Stimulated activated naive CD8-positive, alpha-beta T cell treated with anti-CD3 and anti-CD28 coated beads, Interleukin-15, Interleukin-2, amounts not matched to agents 100 ng/mL and 50 ng/mL, for 24 hours (primary cell): Measurements from ENCODE around the gene MUS81.
"Not testable (repeated sequence)": the region's sequence is repeated elsewhere in the genome, so short reads cannot be mapped to it uniquely, and the experiment has no call there.

Experiments used
- H3K27ac Mint-ChIP-seq: one replicate; pipeline ENCODE4 v1.8.0; 2021; ENCODE audit warnings: mild to moderate bottlenecking, mixed read lengths
- H3K27me3 Mint-ChIP-seq: one replicate; pipeline ENCODE4 v1.8.0; 2021; ENCODE audit warnings: mixed read lengths
- H3K36me3 Mint-ChIP-seq: one replicate; pipeline ENCODE4 v1.8.0; 2021; ENCODE audit warnings: low read depth, mixed read lengths
- H3K4me1 Mint-ChIP-seq: one replicate; pipeline ENCODE4 v1.8.0; 2021; ENCODE audit warnings: low read depth, mixed read lengths
- H3K4me3 Mint-ChIP-seq: one replicate; pipeline ENCODE4 v1.8.0; 2021; ENCODE audit warnings: mild to moderate bottlenecking, mixed read lengths
- H3K9me3 Mint-ChIP-seq: one replicate; pipeline ENCODE4 v1.8.0; 2021; ENCODE audit warnings: mixed read lengths

The MUS81 gene

GRCh38 chr11:65833297-65834030 lies 26.8 kb upstream of the MUS81 start, which contains the start of gene SNX32:
Gene SNX32, plus strand, starts transcription at chr11:65833963. Its CDS starts 103 bp downstream, at chr11:65834066.
- Mint-ChIP-seq H3K4me3 (no peak within 1 kb of the TSS), H3K27ac (no peak within 1 kb of the TSS), H3K27me3 (peaks cover 17% of the 10 kb centered on the region), H3K9me3 (no peaks in the 10 kb centered on the region), H3K4me1 (peaks cover 37% of the 10 kb centered on the region), H3K36me3 (no peaks in the 10 kb centered on the region)

- H3K4me3 Mint-ChIP-seq = no peak overlapping the region
- peaks cover 17% of the 10 kb centered on the region for H3K27me3 Mint-ChIP-seq
- H3K27ac Mint-ChIP-seq = no peak overlapping the region
- no peaks in the 10 kb centered on the region for H3K36me3 Mint-ChIP-seq
- H3K4me1 Mint-ChIP-seq = peaks cover 31% of the 10 kb centered on the region
- no peaks in the 10 kb centered on the region for H3K9me3 Mint-ChIP-seq
Measured at GRCh38 chr11:65834202-65834601, 26.0 kb upstream of the MUS81 start.

GRCh38 chr11:65842144-65842543 lies 18.1 kb upstream of the MUS81 start:
- Mint-ChIP-seq H3K4me3 (no peak overlapping the region), H3K36me3 (no peaks in the 10 kb centered on the region), H3K4me1 (no peaks in the 10 kb centered on the region), H3K27me3 (no peaks in the 10 kb centered on the region), H3K27ac (no peak overlapping the region), H3K9me3 (no peaks in the 10 kb centered on the region)

DNA sequence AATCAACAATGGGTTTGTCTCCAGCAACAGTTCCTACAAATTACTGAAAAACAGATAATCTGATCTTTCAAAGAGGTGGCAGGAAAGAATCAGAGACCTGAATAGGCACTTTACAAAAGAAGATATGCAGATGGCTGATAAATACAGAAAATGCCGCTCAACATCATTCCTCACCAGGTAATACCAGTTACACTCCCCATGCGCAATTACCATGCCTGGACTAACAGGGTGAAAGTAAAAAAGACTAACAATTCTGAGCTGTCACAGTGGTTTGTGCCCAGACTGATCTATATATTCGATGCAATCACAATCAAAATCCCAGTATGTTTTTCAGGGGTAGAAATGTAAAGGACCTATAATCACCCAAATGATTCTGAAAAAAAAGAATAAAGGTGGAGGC lies 16.4 kb upstream of the MUS81 start:
- H3K27me3 Mint-ChIP-seq = no peaks in the 10 kb centered on the region
- H3K36me3 Mint-ChIP-seq = no peaks in the 10 kb centered on the region
- no peak overlapping the region for H3K4me3 Mint-ChIP-seq
- H3K9me3 Mint-ChIP-seq = no peaks in the 10 kb centered on the region
- H3K4me1 Mint-ChIP-seq = no peaks in the 10 kb centered on the region
- H3K27ac Mint-ChIP-seq = no peak overlapping the region

GRCh38 chr11:65844231-65844872 lies 15.9 kb upstream of the MUS81 start:
- Mint-ChIP-seq H3K4me3 (no peak overlapping the region), H3K36me3 (no peaks in the 10 kb centered on the region), H3K27ac (no peak overlapping the region), H3K27me3 (no peaks in the 10 kb centered on the region), H3K4me1 (no peaks in the 10 kb centered on the region), H3K9me3 (no peaks in the 10 kb centered on the region)

- Mint-ChIP-seq H3K36me3 (peaks cover 14% of the 10 kb centered on the region), H3K9me3 (no peaks in the 10 kb centered on the region), H3K27ac (no peak overlapping the region), H3K4me1 (no peaks in the 10 kb centered on the region), H3K27me3 (no peaks in the 10 kb centered on the region), H3K4me3 (no peak overlapping the region)
Measured at GRCh38 chr11:65847746-65848145, 12.5 kb upstream of the MUS81 start.

- not testable (repeated sequence) for H3K27me3 Mint-ChIP-seq, H3K9me3 Mint-ChIP-seq, H3K27ac Mint-ChIP-seq, H3K4me1 Mint-ChIP-seq, H3K4me3 Mint-ChIP-seq
- H3K36me3 Mint-ChIP-seq = peaks cover 23% of the 10 kb centered on the region
Measured at GRCh38 chr11:65848693-65849092, 11.5 kb upstream of the MUS81 start.

- Mint-ChIP-seq H3K36me3 (peaks cover 30% of the 10 kb centered on the region), H3K4me1 (peaks cover 9% of the 10 kb centered on the region), H3K9me3 (no peaks in the 10 kb centered on the region), H3K27me3 (no peaks in the 10 kb centered on the region), H3K4me3 (no peak overlapping the region), H3K27ac (no peak overlapping the region)
Measured at GRCh38 chr11:65849366-65849765, 10.9 kb upstream of the MUS81 start.

DNA sequence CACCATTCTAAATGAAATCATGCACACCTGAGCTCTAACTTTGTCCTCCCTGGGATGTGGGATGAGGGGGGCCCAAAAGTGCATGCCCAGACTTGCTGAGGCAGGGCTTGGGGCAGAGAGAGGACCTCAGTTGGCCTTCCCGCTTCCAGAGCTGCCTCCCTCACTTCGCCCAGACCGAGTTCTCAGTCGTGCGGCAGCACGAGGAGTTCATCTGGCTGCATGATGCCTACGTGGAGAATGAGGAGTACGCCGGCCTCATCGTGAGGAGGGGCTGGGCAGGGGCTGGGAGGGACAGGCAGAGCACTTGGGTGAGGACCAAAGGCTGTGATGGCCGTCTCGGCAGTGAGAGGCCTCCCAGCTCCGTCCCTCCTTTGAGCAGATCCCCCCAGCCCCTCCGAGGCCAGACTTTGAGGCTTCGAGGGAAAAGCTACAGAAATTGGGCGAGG lies 10.4 kb upstream of the MUS81 start:
- H3K36me3 Mint-ChIP-seq = peaks cover 34% of the 10 kb centered on the region
- no peaks in the 10 kb centered on the region for H3K27me3 Mint-ChIP-seq
- peaks cover 13% of the 10 kb centered on the region for H3K4me1 Mint-ChIP-seq
- H3K4me3 Mint-ChIP-seq = no peak overlapping the region
- no peaks in the 10 kb centered on the region for H3K9me3 Mint-ChIP-seq
- no peak overlapping the region for H3K27ac Mint-ChIP-seq

GRCh38 chr11:65850217-65851082 lies 9.8 kb upstream of the MUS81 start:
- no peaks in the 10 kb centered on the region for H3K9me3 Mint-ChIP-seq
- peaks cover 19% of the 10 kb centered on the region for H3K4me1 Mint-ChIP-seq
- H3K27me3 Mint-ChIP-seq = no peaks in the 10 kb centered on the region
- H3K36me3 Mint-ChIP-seq = peaks cover 41% of the 10 kb centered on the region
- H3K27ac Mint-ChIP-seq = no peak overlapping the region
- no peak overlapping the region for H3K4me3 Mint-ChIP-seq

DNA sequence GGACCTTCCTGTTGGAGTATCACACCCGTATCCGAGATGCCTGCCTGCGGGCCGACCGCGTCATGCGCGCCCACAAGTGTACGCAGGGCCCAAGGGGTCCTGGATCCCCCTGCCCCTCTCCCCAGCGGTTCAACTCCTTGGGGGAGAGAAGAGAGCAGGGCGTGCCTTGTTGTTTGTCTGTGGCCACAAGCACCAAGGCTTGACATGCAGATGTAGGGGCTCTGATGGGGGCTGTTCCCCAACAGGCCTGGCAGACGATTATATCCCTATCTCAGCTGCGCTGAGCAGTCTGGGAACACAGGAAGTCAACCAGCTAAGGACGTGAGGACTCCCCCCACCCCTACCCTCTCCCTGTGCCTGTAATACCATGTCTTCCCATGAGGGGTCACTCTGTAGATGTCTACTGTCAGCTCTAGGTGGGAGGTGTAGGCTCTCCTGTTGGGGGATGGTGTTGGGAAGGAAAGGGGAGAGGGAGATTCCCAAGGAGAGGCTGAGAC lies 9.1 kb upstream of the MUS81 start:
- H3K9me3 Mint-ChIP-seq = no peaks in the 10 kb centered on the region
- peaks cover 26% of the 10 kb centered on the region for H3K4me1 Mint-ChIP-seq
- H3K27me3 Mint-ChIP-seq = no peaks in the 10 kb centered on the region
- no peak overlapping the region for H3K27ac Mint-ChIP-seq
- H3K36me3 Mint-ChIP-seq = peaks cover 47% of the 10 kb centered on the region
- H3K4me3 Mint-ChIP-seq = no peak overlapping the region

DNA sequence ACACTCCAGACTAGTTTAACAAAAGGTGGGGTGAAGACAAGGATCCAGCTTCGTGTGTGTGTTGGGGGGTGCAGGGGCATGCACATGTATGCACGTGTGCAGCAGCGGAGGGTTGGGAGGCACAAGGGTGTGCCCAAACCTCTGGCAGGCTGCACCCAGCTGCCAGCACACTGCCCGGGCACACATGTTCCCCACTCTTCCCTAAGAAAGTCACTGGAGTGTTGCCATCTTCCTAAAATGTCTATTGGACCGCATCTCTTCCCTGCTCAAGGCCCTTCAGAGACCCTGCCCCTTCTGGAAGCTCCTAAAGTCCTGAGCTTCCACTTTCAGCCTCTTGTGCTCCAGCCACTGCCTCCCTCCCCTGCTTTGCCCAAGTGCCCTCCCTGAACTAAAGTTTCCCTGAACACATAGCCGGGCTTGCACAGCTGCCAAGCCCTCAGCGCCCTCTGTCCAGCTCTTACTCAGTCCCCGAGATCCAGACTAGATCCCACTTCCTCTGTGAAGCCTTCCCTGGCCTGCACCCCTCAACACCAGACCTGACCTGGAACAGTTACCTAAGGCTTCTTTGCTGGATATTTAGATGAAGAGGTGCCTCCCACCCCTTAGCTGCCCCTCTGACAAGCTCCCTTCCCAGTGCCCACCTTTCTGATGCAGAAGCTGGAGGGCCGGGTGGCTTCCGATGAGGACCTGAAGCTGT lies 8.3 kb upstream of the MUS81 start:
- Mint-ChIP-seq H3K4me3 (no peak overlapping the region), H3K27ac (no peak overlapping the region), H3K27me3 (no peaks in the 10 kb centered on the region), H3K36me3 (peaks cover 56% of the 10 kb centered on the region), H3K4me1 (peaks cover 34% of the 10 kb centered on the region), H3K9me3 (no peaks in the 10 kb centered on the region)

DNA sequence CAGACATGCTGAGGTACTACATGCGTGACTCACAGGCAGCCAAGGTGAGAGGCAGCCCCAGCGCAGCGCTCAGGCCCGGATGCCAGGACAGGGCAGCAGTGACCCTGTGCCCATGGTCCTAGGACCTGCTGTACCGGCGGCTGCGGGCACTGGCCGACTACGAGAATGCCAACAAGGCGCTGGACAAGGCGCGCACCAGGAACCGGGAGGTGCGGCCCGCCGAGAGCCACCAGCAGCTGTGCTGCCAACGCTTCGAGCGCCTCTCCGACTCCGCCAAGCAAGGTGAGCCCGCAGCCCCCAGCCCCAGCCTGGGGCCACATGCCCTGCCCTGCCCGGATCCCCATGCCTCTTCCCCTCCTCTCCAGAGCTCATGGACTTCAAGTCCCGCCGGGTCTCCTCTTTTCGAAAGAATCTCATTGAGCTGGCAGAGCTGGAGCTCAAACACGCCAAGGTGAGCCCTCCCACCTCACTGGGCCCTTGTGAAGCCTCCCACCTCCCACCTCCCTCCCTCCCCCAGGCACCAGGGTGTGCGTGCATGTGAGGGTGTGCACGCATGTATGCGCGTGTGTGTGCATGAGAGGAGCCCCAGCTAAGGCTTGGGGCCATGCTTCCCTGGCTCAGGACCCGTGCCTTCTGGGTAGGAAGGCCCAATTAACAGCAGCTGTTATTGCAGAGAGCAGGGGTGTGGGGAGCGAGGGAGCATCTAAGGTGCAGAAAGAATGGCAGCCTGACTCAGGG lies 7.6 kb upstream of the MUS81 start:
- Mint-ChIP-seq H3K27me3 (no peaks in the 10 kb centered on the region), H3K4me1 (peaks cover 34% of the 10 kb centered on the region), H3K36me3 (peaks cover 56% of the 10 kb centered on the region), H3K27ac (no peak overlapping the region), H3K4me3 (no peak overlapping the region), H3K9me3 (no peaks in the 10 kb centered on the region)
